ENCODE results near the gene TRIP13.

Gene TRIP13

GRCh38 chr5:955886-956761, 63.4 kb downstream of the TRIP13 start:
- no peak for DNase-seq (ENCODE audit: low spot score)

DNA sequence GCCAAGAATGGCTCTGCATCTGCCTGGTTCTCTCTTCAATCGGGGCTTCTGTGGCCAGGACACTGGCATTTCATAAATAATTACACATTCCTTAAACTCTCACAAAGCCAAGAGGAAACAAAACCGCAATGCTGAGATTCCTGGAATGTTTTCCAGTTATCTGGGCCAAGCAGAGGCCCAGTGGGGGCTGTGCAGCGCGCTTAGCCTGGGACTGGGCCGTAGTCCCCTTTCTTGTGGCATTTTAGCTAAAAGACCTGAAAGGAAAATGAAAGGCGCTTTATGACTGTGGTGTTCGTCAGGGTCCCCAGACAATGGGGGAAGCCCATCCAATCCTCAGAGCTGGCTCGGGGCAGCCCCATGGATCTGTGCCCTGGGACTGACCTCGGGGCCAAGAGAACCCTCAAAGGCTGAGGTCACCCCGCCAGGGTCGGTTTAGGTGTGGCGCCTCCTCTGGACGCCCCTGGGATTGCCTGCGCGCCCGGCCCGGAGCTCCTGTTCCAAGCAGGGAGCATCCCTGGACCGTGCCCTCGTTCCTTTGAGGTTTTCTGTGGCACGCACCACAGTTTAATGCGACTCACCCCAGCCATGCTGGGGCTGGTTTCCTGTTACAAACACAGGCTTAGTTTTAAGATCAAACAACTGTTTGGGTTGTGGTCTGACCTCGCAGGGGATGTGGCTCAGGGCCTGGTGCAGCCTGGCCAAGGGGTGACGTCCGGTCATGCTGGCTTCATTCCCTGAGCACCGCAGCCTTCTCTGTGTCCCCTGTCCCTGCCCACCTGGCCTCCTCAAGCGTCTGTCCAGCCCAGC, 64.5 kb downstream of the TRIP13 start:
- no peak for DNase-seq (ENCODE audit: low spot score)

DNA sequence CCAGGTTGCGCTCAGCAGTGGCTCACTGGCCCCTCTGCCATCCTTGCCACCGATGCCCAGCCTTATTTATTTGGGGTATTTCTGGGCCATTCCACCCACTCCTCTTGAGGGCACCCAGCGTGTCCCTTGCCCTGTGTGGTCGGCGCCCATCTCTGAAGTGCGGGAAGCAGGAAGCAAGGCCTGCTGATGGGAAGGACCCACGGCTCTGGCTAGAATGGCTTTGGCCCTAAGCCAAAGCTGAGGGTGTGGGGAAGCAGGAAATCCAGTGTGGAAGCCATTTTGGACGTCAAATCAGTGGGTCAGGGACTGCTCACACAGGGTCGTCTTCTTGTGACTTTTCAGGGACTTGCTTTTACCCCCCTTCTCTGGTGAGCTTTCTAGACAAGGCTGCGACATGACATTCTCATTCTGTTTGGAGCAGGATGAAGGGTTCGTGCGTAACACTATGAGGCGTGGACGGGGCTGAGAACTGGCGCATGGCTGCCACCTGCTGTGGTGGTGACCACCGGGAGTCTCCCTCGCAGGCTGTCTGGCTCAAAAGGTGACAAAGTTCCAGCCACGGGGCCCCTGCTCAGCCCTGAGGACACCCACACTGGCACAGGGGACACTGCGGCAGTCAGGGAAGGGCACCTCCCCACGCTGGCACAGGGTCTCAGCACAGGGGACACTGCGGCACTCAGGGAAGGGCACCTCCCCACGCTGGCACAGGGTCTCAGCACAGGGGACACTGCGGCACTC, 65.2 kb downstream of the TRIP13 start:
- DNase-seq (ENCODE audit: low spot score), result no peak

DNA sequence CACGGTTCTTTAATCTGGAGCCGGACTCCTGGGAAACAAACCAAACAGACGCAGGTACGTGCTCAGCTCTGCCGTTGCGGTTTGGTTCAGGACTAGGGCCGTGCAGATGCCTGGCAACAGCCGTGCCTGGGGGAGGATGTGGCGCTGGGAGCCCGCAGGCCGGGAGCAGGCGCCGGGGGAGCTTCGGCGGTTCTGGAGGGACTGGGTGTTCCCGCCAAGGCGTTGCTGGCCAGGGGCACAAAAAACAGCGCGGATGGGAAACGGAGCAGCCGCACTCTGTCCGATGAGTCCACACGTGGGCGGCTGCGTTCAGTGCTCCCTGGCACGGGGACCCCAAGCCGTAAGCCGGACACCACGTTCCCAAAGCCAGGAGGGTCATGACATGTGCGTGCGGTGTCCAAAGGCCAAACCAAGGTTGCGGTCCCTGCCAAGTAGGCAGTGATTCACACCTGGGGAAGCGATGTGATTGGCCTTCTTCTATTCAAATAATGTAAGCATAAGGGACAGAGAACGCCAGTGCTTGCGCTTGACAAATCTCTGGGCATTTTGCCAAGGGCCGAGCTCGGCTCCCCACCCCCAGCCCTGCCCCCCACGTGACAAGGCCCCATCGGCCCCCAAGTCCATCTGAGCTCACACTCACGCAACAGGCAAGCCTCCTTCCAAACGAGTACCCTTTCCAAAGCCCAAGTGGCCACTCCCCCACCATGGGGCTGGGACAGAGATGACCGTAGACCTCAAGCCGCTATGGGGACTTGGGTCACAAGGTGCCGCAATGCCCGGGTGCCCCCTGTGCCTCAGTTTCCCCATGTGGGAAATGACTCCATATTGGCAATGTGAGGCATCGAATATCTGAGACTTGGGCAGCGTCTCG, 66.3 kb downstream of the TRIP13 start:
- no peak for DNase-seq (ENCODE audit: low spot score)

DNA sequence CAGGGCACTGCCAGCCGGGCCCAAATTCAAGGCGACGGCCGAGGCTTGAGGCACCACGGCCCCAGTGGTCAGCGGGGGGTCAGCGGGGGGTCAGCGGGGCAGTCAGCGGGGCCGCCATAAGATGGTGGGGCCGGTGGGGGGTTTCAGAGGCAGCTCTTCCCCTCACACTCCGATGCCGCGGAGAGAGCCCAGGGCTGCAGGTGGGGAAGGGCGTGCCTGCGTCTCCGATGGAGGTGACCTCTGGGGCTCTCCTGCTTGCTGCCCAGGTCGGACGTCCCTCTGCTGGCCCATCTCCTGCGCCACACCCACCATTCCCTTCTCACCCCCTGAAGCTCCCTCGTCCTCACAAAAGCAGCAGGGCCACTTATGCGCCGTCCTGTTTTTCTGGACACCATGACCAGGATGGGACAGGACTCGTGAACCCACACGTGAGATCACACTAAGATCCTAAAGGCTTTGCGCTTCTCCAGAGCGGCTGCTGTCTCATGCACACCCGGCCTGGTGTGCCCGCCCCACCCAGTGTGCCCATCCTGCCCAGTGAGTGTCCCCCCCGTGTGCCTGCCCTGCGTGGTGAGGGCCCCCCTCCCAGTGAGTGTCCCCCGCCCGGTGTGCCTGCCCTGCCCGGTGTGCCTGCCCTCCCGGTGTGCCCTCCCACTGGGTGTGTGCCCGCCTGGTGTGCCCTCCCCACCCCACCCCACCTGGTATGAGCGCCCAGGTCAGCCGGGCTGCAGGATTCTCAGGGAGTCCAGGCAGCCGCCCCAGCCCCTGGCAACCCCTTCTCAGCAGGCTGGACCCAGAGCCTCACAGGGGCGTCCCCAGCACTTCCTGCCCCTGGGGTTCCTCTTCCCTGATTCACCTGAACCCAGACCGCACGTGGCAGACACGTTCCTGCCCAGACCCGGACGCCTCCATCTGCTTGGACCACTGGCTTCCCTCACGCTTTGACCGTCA, 67.2 kb downstream of the TRIP13 start:
- DNase-seq (ENCODE audit: low spot score), result no peak

GRCh38 chr5:960551-960950, 67.9 kb downstream of the TRIP13 start:
- no peak for DNase-seq (ENCODE audit: low spot score)

DNA sequence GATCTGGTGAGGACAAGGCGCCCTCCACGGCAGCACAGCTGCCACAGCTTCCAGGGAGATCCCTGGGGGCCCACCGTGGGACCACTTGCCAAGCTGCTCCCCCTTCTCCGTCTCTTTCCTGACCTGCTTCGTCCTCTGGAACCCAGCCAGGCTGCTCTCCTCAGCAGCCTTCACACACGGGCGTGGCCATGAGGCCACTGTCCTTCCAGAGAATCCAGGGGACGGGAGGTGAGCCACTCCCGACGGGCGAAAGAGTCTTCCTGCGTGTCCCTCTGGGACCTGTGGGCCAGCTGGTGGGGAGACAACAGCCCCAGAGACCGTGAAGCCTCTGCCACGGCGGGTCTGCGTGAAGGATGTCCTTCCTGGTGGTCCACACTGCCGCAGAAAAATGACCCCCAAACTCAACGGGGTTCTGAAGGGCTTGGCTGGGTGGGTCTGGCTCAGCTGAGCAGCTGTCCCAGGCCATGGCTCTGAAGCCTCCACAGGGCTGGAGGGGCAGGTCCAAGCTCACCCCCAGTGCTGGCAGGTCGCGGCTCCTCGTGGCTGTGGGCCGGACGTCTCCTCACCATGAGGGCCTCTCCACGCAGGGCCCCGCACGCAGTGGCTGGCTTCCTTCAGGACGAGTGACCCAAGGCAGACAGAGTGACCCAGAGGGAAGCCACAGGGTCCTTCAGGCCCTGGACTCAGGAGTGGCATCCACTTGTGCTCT, 68.5 kb downstream of the TRIP13 start:
- DNase-seq (ENCODE audit: low spot score), result no peak

DNA sequence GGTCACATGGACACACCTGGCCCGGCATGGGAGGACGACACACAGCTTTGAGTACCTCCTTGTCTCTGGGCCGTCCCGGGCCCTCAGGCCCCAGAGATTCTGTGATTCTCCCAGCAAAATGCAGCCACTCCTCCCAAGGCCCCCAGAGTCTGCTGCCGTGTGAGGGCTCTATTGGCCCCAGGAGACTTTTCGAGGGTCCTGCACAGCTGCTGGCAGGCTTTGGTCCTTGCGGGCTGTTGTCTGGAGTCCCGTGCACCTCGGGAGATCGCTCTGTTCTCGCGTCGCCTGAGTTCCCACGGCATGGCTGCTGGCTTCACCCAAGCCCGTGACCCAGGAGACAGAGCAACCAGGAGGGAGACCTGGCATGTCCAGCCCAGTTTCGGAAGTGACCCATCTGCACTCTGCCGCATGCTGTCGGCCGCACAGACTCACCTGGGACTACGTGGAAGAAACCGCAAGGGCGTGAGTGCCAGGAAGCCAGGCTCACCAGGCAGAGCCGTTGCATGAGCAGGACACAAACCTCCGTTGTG, 69.1 kb downstream of the TRIP13 start:
- DNase-seq (ENCODE audit: low spot score), result no peak

- DNase-seq (ENCODE audit: low spot score), result no peak
Measured at GRCh38 chr5:962386-962785, 69.7 kb downstream of the TRIP13 start.

- DNase-seq (ENCODE audit: low spot score), result no peak
Measured at GRCh38 chr5:962801-963200, 70.1 kb downstream of the TRIP13 start.

GRCh38 chr5:963310-963672, 70.6 kb downstream of the TRIP13 start:
- DNase-seq (ENCODE audit: low spot score), result no peak

DNA sequence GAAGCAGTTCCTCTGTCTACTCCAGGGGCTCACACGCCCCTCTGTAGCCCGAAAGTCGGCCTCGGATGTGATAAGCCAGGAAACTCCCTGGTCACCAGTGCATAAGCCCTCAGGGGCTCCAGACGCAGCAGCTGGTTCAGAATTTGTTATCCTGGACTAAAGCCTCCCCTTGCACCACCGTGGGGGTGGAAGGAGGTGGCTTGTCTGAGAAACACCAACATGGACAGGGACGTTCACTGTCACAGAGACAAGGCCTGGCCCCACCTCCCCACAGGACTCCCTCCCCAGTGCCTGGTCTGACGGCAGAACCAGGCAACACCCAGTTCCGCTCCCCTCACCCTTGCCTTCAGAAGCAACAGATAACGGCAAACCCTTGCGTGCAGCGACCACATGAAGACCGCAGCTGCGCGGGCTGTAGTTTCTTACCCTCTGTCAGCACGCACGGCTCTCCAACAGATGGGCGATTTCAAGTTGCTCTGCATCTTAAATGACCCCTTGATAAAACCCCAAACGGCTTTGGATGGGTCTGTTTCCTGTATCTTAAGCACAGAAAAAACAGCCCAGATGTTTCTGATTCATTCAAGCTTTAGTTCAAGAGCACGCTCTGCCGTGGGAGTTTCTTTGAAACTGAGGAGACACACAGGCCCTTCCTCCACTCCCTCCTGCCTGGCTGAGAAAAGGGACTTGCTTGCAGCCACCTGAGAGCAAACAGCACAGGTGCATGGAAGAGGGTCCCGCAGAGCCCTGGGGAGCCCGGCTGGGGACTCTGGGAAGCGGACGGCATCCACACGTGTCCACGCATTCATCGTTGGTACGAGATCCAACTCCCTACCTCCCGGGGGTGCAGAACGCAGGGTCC, 71.2 kb downstream of the TRIP13 start:
- DNase-seq (ENCODE audit: low spot score), result no peak

- DNase-seq (ENCODE audit: low spot score), result no peak
Measured at GRCh38 chr5:964821-965220, 72.1 kb downstream of the TRIP13 start.

DNA sequence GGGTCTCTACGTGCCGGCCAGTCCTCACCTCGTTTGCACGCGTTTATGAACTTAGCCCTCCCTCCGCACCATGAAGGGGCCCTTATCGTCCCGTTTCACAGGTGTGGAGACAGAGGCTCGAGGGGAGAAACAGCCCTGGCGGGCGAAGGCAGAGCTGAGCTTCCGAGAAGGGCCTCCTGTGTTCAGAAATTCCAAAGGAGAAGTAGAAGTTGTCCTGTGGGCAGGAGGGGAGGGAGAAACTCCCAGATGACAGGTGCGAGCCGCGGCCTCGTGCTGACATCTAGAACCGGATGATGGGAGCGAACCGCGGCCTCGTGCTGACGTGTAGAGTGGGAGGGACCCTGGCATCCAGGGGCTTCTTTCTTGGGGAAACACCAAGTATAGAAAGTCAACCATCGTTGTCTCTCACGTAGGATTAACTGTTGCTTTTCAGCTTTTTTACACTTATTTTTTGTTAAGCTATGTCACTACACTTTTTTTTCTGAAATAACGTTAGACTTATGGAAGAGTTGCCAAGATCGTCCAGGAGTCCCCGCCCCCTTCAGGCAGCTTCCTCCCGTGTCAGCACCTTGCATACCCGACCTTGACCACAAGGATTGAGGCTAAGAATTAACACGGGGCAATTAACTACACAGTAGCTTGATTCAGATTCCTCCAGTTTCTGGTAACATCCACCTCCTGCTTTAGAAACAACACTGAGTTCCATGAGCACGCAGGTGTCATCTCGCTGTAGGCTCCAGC, 73.1 kb downstream of the TRIP13 start:
- DNase-seq (ENCODE audit: low spot score), result no peak

DNA sequence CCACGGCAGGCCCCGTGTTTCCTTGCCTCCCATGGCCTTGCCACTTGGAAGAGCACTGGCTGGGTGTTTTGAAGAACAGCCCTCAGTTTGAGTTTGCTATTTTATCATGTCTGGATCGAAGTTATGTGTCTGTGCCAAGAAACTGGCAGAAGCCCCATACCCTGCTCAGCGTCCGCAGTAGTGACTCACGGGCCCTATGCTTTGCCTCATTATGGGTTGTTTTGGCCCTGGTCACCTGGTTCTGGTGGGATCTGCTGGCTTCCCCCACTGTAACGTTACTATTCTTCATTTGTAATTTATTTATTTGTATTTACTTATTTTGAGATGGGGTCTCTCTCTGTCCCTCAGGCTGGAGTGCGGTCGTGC, 73.6 kb downstream of the TRIP13 start:
- DNase-seq (ENCODE audit: low spot score), result no peak

GRCh38 chr5:966941-967340, 74.3 kb downstream of the TRIP13 start:
- no peak for DNase-seq (ENCODE audit: low spot score)
